HepG2 (cell line): ENCODE data around the gene TRPM1. TPM values are rescaled to one million over a fixed set of nuclear protein-coding genes. Genes with fewer than 3 reads are reported as not detected.

Experiments used
- BRD4 ChIP-seq: sonication (generic); formaldehyde crosslinking; IDR thresholded peaks from 2 replicates; pipeline ENCODE4 v1.4.0; 2020; ENCODE audit warnings: missing genetic modification reagents
- GLMP ChIP-seq: sonication (generic); formaldehyde crosslinking; IDR thresholded peaks from 2 replicates; pipeline ENCODE4 v1.9.0; 2021; ENCODE audit warnings: missing genetic modification reagents, mild to moderate bottlenecking, borderline replicate concordance
- KDM5B ChIP-seq: sonication (generic); formaldehyde crosslinking; IDR thresholded peaks from 2 replicates; pipeline ENCODE4 v1.4.0; 2020; ENCODE audit warnings: missing genetic modification reagents, mild to moderate bottlenecking, borderline replicate concordance
- POLR2A ChIP-seq, 2 experiments: IDR thresholded peaks; 2 replicates each; pipeline ENCODE4 v1.6.1; 2011; ENCODE audit warnings: low read depth in 2 of 2, low read length in 2 of 2, mild to moderate bottlenecking in 1 of 2, moderate library complexity in 1 of 2; ENCODE audit not compliant: insufficient read depth in 1 of 2
- SIN3A ChIP-seq: IDR thresholded peaks from 2 replicates; pipeline ENCODE4 v1.6.1; 2011; ENCODE audit warnings: low read depth, mild to moderate bottlenecking, control low read depth, low read length, borderline replicate concordance
- TARDBP ChIP-seq: sonication (generic); formaldehyde crosslinking; IDR thresholded peaks from 2 replicates; pipeline ENCODE4 v1.8.0; 2022; ENCODE audit warnings: mild to moderate bottlenecking, missing genetic modification reagents
- U2AF2 ChIP-seq: fragments of 200-400 bp; formaldehyde crosslinking; IDR thresholded peaks from 2 replicates; pipeline ENCODE4 v1.6.1; 2017; ENCODE audit warnings: low read depth, mild to moderate bottlenecking, low read length
- ZBTB2 ChIP-seq: sonication (generic); formaldehyde crosslinking; IDR thresholded peaks from 2 replicates; pipeline ENCODE4 v1.8.0; 2022; ENCODE audit warnings: low read depth, missing genetic modification reagents
- ZNF121 ChIP-seq: sonication (generic); formaldehyde crosslinking; IDR thresholded peaks from 2 replicates; pipeline ENCODE4 v1.5.0; 2020; ENCODE audit warnings: mild to moderate bottlenecking, missing genetic modification reagents
- ZNF251 ChIP-seq: sonication (generic); formaldehyde crosslinking; IDR thresholded peaks from 2 replicates; pipeline ENCODE4 v1.9.0; 2021; ENCODE audit warnings: mild to moderate bottlenecking, missing genetic modification reagents
- ZNF30 ChIP-seq: sonication (generic); formaldehyde crosslinking; IDR thresholded peaks from 2 replicates; pipeline ENCODE4 v1.5.0; 2020; ENCODE audit warnings: mild to moderate bottlenecking, missing genetic modification reagents
- ZNF337 ChIP-seq: sonication (generic); formaldehyde crosslinking; IDR thresholded peaks from 2 replicates; pipeline ENCODE4 v1.5.1; 2020; ENCODE audit warnings: missing genetic modification reagents, low read depth, mild to moderate bottlenecking, borderline replicate concordance
- ZNF414 ChIP-seq: sonication (generic); formaldehyde crosslinking; IDR thresholded peaks from 2 replicates; pipeline ENCODE4 v1.5.0; 2020; ENCODE audit warnings: missing genetic modification reagents
- ZNF790 ChIP-seq: sonication (generic); formaldehyde crosslinking; IDR thresholded peaks from 2 replicates; pipeline ENCODE4 v1.8.0; 2022; ENCODE audit warnings: missing genetic modification reagents, mild to moderate bottlenecking, borderline replicate concordance
- polyA plus RNA-seq, 8 experiments: library from polyadenylated mRNA; depleted of rRNA in 3 of 8; stranded (reverse) in 7 of 8; unstranded in 1 of 8; fragments of >200 nt; fragmentation: Illumina TruSeq in 4 of 8; extraction: Trizol in 4 of 8; gene quantifications; 2 replicates each; pipeline versions ENCODE4 v1.2.1 to v1.2.3, GENCODE V29; 2011 to 2016; ENCODE audit warnings: low read depth in 4 of 8, missing spikeins in 1 of 8, mixed read lengths in 1 of 8; ENCODE audit not compliant: insufficient read depth in 1 of 8
- total RNA-seq, 5 experiments: library from RNA; depleted of rRNA; stranded (reverse); fragments of >200 nt; fragmentation: Illumina TruSeq; extraction: Trizol; gene quantifications; 2 replicates each; pipeline ENCODE4 v1.2.3, GENCODE V29; 2016; ENCODE audit warnings: low read depth in 1 of 5
- TF ChIP-seq, protein P1 (sequence below): sonication (generic); formaldehyde crosslinking; conservative IDR thresholded peaks from 2 replicates; pipeline ENCODE4 v1.8.1; 2023; ENCODE audit warnings: missing genetic modification reagents
- TF ChIP-seq, protein P2 (sequence below): sonication (generic); formaldehyde crosslinking; conservative IDR thresholded peaks from 2 replicates; pipeline ENCODE4 v1.4.0; 2020; ENCODE audit warnings: missing genetic modification reagents
- TF ChIP-seq, protein P3 (sequence below): sonication (generic); formaldehyde crosslinking; IDR thresholded peaks from 2 replicates; pipeline ENCODE4 v1.4.0; 2020; ENCODE audit warnings: missing genetic modification reagents, borderline replicate concordance
- TF ChIP-seq, protein P4 (sequence below): sonication (generic); formaldehyde crosslinking; IDR thresholded peaks from 2 replicates; pipeline ENCODE4 v1.8.1; 2023; ENCODE audit warnings: missing genetic modification reagents, mild to moderate bottlenecking, borderline replicate concordance

Gene TRPM1
- total and polyA plus RNA-seq, 2 of the 13 experiments (the other 11 are each of a cell fraction or from before 2014, with no cell fraction given) = not detected

DNA sequence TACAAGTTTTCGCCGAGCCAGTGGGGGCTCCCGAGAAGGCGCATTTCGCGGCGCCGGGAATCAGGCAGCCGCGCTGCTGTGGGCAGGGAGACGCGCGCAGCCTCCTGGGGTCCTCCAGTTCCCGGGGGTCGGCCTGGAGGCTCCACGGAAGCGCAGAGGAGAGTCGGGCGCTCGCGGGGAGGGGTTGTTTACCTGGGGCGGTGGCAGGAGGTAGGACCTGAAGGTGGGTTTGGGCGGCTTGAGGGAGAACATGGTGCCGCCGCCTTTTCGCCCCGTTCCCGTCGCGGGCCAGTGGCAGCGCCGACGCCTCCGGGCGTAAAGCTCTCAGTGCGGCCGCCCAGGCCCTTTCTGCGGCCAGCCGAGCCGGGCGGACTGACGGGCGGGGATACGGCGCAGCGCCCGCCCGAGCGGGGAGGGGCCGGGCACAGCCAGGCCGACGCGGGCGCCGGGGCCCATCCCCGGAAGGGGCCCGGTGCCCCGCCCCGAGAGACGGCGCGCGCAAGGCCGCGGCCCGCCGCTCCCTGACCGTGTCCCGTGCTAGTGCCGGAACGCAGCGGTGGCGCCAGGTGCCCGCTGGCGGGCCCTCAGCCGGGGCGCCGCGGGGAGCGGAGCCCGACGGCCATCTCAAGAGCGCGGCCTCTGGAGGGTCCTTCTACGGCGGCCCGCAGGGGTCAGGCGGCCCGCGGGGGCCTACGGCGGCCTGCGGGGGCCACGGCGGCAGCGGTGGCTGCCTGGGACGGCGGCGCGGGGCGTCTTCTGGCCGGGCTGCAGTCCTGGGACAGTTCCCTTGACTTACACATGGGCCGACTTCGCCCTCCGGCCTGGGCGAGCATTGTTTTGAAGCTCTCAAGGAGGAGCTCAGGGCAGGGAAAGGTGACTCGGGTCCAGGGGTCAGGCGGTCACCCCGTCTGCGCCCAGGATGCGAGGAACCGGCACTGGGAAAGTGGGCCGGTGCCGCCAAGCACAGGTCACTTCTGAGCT is 110.0 kb downstream of the TRPM1 start, which contains the start of gene MTMR10 (continued):
- TF ChIP-seq, protein P1, sequence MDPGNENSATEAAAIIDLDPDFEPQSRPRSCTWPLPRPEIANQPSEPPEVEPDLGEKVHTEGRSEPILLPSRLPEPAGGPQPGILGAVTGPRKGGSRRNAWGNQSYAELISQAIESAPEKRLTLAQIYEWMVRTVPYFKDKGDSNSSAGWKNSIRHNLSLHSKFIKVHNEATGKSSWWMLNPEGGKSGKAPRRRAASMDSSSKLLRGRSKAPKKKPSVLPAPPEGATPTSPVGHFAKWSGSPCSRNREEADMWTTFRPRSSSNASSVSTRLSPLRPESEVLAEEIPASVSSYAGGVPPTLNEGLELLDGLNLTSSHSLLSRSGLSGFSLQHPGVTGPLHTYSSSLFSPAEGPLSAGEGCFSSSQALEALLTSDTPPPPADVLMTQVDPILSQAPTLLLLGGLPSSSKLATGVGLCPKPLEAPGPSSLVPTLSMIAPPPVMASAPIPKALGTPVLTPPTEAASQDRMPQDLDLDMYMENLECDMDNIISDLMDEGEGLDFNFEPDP (CRISPR knock-in tag) = 0 out of 2 replicates have a peak, but pooled peaks have one; percentile 19
- TF ChIP-seq U2AF2 (no peak), GLMP (CRISPR knock-in tag) (no peak), ZNF414 (peak; percentile 16; the same call in 1 of the 2 replicates), POLR2A (IDR thresholded peaks at IDR 0.05; ENCODE audit: insufficient read depth in 1 of 2, low read depth in 2 of 2, low read length in 2 of 2) (peak; percentile 86 to 87), BRD4 (CRISPR knock-in tag) (peak; percentile 43; the same call in 1 of the 2 replicates), TARDBP (0 out of 2 replicates have a peak, but pooled peaks have one; percentile 8), SIN3A (0 out of 2 replicates have a peak, but pooled peaks have one; percentile 35), ZNF121 (CRISPR knock-in tag) (0 out of 2 replicates have a peak, but pooled peaks have one; percentile 4), KDM5B (CRISPR knock-in tag) (peak; percentile 28; the same call in 1 of the 2 replicates), ZBTB2 (CRISPR knock-in tag) (peak; percentile 80), ZNF251 (CRISPR knock-in tag) (no peak), ZNF790 (CRISPR knock-in tag) (no peak), ZNF337 (CRISPR knock-in tag) (no peak), ZNF30 (CRISPR knock-in tag) (no peak)
- TF ChIP-seq, protein P2, sequence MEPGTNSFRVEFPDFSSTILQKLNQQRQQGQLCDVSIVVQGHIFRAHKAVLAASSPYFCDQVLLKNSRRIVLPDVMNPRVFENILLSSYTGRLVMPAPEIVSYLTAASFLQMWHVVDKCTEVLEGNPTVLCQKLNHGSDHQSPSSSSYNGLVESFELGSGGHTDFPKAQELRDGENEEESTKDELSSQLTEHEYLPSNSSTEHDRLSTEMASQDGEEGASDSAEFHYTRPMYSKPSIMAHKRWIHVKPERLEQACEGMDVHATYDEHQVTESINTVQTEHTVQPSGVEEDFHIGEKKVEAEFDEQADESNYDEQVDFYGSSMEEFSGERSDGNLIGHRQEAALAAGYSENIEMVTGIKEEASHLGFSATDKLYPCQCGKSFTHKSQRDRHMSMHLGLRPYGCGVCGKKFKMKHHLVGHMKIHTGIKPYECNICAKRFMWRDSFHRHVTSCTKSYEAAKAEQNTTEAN = peak; percentile 62
- TF ChIP-seq, protein P3, sequence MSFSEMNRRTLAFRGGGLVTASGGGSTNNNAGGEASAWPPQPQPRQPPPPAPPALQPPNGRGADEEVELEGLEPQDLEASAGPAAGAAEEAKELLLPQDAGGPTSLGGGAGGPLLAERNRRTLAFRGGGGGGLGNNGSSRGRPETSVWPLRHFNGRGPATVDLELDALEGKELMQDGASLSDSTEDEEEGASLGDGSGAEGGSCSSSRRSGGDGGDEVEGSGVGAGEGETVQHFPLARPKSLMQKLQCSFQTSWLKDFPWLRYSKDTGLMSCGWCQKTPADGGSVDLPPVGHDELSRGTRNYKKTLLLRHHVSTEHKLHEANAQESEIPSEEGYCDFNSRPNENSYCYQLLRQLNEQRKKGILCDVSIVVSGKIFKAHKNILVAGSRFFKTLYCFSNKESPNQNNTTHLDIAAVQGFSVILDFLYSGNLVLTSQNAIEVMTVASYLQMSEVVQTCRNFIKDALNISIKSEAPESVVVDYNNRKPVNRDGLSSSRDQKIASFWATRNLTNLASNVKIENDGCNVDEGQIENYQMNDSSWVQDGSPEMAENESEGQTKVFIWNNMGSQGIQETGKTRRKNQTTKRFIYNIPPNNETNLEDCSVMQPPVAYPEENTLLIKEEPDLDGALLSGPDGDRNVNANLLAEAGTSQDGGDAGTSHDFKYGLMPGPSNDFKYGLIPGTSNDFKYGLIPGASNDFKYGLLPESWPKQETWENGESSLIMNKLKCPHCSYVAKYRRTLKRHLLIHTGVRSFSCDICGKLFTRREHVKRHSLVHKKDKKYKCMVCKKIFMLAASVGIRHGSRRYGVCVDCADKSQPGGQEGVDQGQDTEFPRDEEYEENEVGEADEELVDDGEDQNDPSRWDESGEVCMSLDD (CRISPR knock-in tag) = 0 out of 2 replicates have a peak, but pooled peaks have one; percentile 35
- TF ChIP-seq, protein P4, sequence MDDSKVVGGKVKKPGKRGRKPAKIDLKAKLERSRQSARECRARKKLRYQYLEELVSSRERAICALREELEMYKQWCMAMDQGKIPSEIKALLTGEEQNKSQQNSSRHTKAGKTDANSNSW (CRISPR knock-in tag) = peak; percentile 19; the same call in 1 of the 2 replicates
